Kidney glomerular epithelial cell (primary cell): ENCODE measurements around the gene DPH1.

Experiments
- DNase-seq: peaks from one replicate; lab custom pipeline; 2025; lab: John Stamatoyannopoulos, UW

The DPH1 gene

DNA sequence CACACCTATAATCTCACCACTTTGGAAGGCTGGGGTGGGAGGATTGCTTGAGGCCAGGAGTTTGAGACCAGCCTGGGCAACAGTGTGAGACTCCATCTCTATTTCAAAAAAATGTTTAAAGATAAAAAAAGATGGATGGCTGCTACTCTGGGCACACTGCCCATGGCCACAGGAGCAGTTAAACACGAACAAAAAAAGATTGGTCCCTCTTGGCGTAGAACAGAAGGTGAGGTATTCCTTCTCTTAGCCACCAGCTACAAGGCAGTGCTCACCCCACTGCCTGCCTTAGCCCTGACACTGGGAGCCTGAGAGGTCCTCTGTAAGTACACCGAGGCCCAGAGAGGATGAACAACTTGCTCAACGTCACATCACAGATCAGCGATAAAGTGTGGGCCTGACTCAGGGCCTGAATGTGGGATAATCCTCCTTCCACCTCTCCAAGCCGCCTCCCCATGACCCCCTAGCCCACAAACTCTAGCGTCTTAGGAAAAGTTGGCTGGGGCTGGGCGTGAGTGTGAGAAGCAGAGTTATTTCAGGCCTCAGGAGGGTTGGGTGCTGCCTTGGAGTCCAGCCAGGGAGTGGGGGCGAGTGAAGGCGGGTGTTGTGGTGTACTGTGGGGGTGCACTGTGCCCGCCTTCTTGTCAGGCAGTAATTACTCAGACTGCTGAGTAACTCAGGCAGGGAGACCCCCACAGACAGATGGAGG is 2.3 kb upstream of the DPH1 start:
- DNase-seq, result no peak

DNA sequence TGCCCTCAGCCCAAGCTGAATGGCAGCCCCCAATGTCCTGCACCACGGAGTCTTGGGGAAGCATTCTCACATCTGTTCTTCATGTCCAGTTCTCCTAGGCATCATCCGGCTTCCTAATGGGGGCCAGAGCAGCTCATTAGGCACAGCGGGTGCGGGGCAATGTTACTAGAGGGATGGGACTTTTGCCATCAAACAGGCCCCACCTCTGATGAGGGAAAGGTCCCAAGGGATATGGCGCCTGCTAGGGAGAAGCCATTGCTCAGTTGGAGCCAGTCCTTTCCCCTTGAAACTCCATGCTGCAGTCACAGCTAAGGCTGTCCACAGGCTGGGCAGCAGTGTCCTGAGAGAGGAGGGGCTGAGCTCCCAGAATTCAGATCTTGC is 1.7 kb upstream of the DPH1 start:
- no peak for DNase-seq

DNA sequence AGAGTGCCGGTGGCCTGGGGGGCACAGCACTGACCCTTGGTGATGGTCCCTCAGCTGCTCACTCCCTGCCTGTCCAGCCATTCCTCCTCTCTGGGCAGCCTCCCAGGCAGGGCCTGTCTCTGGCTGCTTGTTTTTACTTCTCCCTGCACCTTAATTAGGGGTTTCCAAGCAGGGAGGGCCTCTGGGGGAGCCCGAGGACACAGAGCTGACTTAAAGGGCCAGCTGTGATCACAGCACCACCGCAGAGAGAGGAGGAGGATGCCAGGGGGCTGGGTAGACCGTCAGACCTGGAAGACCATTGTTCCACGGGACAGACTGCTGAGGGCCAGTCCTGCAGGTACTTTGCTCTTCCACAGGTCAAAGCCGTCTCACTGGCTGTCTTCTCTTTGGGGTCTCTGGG is 1.2 kb upstream of the DPH1 start:
- DNase-seq, result no peak

DNA sequence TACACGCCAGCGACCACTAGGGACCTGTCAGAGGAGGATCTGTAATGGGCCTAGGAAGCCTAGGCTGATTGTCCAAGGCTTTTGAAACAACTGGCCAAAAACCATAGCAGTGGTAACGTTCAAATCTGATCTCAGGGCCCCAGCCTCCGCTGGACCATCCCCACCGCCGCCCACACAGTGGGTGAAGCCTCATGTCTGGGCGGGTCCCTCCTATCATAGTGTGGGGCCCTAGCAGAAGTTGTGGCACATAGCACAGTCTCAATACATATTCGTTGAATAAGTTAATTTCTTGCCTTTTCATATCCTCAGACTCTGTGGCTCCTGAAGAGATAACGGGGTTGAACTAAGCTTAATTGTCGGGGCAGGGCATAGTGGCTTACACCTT is 818 bp downstream of the DPH1 start:
- DNase-seq, result no peak

DNA sequence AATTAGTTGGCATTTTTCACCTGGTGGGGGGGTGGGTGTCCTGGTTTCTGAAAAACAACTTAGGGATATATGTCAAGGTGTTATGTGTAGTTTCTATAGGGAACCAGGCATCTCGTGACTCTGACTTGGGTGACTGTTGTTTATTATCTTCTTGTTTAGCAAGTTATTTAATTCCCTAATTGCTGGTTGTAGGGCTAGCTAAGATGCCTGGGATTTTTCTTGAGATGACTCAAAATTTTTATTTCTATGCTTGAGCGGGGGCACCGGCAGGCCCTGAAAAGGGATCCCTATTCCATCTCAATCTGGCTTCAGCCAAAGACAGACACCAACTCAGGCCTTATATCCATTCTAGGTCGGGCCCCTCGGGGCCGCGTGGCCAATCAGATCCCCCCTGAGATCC is 3.2 kb downstream of the DPH1 start:
- no peak for DNase-seq

DNA sequence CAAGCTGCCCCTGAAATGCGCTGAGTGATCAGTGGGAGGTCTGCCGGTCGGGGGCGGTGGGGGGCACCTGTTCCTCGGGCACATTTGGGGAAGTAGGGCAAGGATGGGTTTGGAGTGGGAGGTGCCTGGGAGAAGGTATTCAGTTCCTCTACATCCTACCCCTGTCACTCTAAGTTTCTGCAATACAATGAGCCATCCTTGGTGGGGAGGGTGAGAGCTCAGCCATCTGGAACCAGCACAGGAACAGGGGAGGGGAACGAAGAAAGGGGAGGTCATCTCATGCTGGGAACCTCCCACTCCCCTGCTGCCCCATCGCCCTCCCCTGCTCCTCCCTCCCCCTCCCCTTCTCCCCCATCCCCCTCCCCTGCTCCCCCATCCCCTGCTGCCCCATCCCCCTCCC is 4.2 kb downstream of the DPH1 start:
- DNase-seq, result peak; percentile 83

DNA sequence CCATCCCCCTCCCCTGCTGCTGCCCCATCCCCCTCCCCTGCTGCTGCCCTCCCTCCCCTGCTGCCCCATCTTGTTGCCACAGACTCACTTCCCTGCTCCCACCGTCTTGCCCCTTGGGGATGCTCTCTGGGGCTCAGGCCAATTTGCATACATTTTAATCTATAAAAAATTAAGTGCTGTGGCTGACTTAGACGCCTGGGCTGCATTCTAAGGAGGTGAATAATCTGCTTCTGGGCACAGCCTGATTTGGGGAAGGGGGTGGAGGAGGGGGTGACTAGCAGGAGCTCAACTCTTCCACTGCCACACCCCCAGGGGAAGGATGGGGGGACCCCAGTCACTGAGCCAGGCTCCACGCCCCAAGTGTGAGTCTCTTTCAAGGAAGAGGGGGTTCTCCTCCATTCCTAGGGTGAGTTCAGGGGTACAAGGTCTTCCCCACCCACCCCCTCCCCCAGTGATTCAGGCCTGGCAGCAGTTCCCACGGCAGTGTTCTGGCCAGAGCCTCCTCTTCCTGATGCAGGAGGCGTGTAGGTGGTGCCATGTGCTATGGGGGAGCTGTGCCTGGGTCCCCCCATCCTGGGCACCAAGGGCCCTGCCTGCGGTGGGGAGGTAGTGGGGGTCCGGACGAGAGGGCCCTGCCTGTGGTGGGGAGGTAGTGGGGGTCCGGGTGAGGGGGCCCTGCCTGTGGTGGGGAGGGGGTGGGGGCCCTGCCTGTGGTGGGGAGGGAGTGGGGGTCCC is 5.0 kb downstream of the DPH1 start:
- DNase-seq, result no peak

DNA sequence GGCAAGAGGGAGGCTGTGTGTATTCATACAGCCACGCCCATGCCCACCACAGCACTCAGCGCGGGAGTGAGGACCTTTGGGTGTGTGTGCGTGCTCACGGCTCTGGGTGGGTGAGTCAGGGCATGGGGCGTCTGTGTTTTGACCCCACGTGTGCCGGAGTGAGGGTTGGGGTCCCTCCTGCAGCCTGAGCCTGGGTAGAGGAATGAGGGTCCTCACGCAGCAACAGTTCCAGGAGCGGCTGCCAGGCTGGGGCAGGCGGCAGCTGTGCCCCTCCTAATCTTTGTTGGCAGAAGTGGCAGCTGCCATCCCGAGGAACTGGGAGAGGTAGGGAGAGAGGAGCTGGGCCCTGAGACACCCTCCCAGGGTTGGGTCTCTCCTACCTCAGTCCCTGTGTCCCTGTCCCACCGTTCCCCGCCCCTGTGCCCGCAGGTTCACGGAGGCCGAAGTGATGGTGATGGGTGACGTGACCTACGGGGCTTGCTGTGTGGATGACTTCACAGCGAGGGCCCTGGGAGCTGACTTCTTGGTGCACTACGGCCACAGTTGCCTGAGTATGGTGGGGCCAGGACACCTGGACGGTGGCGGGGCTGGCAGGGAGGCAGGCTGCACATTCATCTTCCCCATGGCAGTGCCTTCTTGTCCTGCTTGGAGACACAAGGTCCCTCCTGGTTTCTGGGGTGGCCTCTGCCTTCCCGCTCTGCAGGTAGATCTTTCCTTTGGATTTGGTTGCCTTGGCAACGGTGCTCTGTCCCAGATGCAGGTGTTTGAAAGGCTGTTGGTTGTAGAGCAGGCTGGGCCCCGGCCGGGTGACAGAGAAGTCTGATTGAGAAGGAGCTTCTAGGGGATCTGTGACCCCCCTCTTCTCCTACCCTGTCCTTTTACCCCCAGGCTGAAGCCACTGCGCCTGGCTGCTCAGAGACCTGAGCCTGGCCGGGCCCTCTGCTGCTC is 5.9 kb downstream of the DPH1 start:
- no peak for DNase-seq

DNA sequence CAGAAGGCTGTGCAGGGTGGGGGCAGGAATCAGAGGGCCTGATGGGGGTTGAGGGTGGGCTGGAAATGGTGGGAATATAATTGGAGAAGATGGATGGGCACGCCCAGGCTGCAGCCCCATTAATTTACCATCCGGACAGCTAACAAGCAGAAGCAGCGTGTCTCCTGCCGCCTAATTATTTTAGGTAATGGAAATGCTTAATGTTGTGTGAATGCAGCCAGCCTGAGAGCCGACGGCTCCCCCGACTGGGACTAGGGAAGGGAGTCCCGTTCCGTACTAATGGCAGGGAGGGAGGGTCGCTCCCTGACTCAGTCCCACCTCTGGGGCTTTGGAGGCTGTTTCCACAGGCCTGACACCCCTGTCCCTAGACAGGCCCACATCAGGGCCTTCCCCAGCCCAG is 7.2 kb downstream of the DPH1 start:
- no peak for DNase-seq

DNA sequence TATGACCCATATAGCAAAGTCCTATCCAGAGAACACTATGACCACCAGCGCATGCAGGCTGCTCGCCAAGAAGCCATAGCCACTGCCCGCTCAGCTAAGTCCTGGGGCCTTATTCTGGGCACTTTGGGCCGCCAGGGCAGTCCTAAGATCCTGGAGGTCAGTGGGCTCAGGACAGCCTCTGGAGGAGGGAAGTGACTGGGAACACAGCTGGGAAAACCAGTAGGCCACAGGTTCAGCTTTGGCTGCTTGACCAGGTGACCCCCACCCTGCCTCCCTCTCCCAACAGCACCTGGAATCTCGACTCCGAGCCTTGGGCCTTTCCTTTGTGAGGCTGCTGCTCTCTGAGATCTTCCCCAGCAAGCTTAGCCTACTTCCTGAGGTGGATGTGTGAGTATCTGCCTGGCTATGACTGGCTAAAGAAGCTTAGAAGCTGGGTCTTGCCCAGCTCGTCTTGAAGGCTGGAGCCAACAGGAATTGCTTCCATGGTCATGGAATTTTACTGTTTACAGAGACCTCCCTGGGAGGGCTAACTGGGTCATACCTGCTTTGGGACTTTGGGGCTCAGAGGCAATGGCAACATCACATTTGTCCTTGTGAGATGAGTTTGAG is 10.4 kb downstream of the DPH1 start:
- DNase-seq, result no peak

DNA sequence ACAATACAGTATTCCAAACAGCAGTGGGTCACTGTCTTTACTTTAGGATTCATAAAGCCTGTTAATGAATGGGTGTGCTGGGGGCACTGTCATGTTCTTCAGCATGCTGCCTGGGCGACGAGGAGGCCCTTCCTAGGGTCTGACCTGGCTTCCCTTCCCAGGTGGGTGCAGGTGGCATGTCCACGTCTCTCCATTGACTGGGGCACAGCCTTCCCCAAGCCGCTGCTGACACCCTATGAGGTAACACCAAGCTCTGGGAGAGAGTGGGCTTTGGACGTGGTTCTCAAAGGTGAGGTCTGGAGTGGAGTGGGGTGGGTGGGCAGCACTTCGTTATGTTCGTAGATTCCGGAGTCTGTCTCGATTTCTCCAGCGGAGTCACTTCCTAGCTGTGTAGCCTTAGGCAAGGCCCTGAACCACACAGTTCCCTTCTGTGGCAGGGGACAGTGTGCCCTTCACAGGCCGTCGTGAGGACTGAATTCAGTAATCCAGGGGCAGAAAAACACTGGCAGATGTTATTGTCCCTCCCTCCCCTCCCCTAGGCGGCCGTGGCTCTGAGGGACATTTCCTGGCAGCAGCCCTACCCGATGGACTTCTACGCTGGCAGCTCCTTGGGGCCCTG is 11.1 kb downstream of the DPH1 start:
- no peak for DNase-seq

DNA sequence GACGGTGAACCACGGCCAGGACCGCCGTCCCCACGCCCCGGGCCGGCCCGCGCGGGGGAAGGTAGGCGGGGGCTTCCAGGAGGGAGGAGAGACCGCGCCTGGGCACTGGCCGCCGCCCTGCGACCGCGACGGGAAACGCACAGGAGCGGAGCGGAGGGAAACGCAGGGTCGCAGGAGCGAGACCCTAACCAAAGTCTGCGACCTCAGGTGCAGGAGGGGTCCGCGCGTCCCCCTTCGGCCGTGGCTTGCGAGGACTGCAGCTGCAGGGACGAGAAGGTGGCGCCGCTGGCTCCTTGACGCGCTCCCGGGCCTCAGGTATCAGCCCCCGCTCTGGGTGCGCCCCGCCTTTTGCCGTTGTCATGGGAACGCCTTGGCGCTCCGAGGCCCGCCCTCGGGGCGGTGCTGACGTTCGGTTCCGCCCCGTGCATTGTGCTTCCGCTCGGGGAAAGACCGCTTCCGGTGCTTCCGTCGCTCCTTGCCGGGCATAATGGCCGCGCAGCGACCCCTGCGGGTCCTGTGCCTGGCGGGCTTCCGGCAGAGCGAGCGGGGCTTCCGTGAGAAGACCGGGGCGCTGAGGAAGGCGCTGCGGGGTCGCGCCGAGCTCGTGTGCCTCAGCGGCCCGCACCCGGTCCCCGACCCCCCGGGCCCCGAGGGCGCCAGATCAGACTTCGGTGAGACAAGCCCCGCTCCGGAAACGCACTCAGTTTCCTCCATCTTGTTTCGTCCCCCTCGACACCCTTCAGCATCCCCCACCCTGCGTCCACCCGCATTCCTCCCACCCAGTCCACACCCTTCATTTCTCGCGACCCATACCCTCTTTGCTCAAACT is 11.8 kb downstream of the DPH1 start, which contains the start of gene OVCA2:
Gene OVCA2, plus strand, starts transcription at position 462 of the 829 bp plus-strand sequence. Its CDS starts 26 bp downstream, at position 488.
- DNase-seq, result peak; percentile 90

DNA sequence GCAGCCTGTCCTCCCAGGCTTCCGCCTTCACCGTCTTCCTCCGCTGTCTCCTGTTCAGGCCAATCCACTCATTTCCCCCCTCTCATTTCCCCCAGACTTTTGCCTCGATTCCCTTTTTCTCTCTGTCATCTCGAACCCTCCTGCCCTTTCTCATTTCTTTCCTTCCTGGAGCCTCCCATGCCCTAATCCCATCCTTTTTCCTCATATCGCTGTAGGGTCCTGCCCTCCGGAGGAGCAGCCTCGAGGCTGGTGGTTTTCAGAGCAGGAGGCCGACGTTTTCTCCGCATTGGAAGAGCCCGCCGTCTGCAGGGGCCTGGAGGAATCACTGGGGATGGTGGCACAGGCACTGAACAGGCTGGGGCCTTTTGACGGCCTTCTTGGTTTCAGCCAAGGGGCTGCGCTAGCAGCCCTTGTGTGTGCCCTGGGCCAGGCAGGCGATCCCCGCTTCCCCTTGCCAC is 12.5 kb downstream of the DPH1 start:
- peak; percentile 25 for DNase-seq

DNA sequence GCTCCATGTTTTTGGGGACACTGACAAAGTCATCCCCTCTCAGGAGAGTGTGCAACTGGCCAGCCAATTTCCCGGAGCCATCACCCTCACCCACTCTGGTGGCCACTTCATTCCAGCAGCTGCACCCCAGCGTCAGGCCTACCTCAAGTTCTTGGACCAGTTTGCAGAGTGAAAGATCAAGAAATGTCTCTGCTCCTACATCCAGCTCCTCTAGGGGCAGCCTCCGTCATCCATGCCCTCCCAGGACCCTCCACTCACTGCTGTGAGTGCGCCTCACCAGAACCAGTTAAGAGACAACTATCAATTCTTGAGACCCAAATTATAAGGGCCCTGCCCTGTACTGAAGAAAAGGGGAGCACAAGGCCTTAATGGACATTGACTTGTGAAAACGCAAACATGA is 13.0 kb downstream of the DPH1 start:
- DNase-seq, result no peak

DNA sequence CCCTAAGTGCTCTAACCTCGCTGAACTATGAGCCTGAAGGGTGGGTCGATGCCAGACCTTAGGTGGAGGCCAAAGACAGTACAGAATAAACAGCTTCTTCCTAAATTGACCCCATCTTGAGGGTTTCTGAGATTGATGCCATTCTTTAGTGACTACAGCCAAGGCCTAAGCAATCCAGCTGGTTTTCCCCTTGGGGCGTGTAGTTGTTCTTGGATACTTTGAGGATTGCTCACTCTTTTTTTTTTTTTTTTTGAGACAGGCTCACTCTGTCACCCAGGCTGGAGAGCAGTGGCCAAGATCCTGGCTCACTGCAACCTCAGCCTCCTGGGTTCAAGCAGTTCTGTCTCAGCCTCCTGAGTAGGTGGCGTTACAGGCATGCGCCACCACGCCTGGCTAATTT is 13.8 kb downstream of the DPH1 start:
- no peak for DNase-seq

DNA sequence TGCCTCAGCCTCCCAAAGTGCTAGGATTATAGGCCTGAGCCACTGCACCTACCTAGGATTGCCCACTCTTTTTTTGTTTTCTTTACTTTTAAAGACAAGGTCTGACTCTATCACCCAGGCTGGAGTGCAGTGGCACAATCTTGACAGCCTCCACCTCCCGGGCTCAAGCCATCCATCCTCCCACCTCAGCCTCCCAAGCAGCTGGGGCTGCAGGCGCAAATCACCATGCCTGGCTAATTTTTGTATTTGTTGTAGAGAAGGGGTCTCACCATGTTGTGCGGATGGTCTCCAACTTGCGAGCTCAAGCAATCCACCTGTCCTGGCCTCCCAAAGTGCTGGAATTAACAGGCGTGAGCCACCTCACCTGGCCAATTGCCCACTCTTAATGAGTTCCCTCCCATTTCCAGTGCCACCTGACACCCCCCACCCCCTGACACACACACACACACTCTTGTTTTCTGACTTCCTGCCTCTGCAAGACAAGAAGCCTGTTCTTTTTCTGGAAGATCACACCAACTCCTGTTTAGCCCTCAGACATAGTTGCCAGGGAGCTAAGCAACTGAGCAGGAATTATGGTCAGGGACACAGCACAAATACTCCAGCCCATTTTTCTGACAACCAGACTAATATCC is 14.4 kb downstream of the DPH1 start:
- DNase-seq, result no peak

DNA sequence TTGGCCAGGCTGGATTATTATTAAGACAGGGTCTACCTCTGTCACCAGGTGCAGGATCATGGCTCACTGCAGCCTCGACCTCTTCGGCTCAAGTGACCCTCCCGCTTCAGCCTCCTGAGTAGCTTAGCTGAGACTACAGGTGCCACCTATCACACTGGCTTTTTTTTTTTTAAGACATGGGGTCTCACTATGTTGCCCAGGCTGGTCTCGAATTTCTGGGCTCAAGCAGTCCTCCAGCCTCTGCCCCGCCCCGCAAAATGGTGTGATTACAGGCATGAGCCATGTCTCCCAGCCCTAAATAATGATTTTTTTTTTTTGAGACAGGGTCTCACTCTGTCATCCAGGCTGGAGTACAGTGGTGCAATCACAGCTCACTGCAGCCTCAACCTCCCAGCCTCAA is 17.6 kb downstream of the DPH1 start:
- no peak for DNase-seq

DNA sequence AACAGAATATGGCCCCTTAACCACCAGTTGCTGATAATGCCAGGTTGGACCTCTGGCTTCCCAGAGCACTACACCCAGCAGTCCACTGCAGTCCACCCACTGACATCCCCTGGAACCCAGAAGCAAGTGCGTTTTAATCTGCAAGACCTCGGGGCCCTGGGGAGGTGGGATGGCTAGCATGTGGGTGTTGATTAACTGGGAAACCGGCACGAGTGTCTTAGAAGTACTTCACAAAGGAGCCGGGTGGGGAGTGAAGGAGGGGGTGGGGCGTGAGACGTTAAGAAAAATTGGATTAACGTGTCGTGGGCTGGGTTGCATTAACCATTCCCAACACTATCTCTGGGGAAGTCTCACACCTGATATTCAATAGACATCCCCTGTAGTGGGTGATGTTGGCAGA is 18.9 kb downstream of the DPH1 start:
- DNase-seq, result no peak

DNA sequence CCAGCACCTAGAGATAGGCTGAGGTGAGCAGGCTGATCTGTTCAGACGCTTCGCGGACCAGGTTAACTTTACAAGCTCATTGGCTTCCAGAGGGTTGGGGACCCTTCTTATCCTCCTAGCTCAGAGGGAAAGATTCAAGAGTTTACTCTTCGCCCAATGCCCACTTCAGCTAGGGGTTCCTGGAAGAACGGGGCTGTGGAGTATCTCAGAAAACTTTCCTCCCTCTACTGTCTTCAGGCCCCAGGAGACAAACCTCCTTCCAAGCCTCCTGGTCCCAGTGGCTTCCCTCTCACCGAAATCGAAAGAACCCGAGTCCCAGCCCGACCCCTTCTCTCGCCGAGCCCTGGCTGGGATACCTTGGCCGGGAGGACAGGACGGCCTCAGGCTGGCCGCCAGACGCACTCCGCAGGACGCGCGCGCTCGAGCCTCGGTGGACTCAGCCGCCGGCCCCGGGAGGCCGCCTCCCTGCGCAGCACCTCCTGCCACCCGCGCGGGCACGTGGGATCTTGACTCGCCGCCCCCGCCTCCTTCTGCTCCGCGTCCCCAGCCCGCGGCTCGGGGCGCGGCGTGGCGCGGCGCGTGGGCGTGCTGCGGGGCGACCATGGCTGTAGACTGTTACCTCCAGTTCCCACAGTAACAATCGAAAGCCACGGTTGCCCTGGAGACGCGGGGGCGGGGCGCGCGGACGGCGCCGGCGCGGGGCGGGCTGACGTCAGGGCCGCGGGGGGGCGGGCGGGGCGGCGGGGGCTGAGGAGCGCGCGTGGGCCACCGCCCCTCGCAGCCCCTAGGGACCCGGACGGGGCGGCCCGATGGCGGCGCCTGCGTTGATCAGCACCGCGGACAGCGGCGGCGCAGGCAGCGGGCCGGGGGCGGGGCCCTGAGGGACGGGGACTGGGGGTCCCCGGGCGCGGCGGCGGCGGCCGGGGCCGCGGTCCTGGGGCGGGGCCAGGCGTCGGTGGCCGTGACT is 19.7 kb downstream of the DPH1 start:
- DNase-seq, result peak; percentile 31
